GM18909 (cell line): ENCODE data around the gene PKLR.

Experiments
- ATAC-seq: cut with Tn5 transposase; IDR thresholded peaks from one replicate; pipeline ENCODE4 v1.9.1; 2021; ENCODE audit warnings: mild to moderate bottlenecking; ENCODE audit not compliant: unreplicated experiment, poor library complexity

Gene PKLR

DNA sequence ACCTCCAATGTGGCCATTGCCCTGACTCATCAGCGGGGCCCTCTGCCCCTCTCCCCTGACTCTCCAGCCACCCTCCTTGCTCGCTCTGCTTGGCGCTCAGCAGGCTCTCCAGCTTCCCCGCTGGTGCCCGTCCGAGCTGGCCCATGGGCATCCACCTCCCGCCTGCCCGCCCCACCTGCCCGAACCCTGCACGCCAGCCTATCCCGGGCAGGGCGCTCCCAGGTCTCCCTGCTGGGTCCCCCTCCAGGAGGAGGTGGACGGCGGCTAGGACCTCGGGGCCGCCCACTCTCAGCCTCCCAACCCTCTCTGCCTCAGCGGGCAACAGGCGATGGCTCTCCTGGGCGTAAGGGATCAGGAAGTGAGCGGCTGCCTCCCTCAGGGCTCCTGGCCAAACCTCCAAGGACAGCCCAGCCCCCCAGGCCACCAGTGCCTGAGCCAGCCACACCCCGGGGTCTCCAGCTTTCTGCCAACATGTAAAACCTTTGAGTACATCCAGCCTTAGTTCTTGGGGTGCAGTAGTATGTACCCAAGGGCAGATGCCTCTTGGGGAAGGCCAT lies 13.2 kb downstream of the PKLR start:
- ATAC-seq, result no peak

DNA sequence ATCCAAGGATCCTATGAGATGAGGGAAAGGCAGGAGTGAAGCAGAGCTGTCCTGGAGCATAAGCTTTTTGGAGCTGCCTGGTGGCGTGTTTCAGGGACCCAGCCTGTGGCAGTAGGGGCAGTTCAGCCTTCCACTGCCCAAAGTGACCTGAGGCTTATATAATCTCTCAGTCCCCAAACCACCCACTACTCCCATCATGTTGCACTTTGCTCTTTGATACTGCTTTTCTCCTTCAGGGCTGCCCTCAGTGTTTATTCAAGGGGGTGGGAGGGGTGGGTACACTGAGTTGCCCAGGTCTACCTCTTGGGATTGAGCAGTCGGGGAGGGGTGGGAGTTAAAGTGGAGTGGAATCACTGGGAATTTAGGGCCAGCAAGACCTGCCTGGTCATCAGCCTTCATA lies 14.7 kb downstream of the PKLR start:
- ATAC-seq, result no peak

DNA sequence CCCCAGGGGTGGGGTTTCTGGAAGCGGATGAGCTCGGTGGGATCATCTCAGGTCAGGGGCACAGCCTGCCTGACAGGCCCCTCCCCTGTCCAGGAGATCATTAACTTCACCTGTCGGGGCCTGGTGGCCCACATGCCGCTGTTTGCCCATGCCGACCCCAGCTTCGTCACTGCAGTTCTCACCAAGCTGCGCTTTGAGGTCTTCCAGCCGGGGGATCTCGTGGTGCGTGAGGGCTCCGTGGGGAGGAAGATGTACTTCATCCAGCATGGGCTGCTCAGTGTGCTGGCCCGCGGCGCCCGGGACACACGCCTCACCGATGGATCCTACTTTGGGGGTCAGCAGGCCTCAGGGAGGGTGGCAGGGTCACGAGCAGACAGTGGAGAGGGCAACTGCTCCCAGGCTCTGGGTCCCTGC lies 15.6 kb downstream of the PKLR start:
- ATAC-seq, result no peak

DNA sequence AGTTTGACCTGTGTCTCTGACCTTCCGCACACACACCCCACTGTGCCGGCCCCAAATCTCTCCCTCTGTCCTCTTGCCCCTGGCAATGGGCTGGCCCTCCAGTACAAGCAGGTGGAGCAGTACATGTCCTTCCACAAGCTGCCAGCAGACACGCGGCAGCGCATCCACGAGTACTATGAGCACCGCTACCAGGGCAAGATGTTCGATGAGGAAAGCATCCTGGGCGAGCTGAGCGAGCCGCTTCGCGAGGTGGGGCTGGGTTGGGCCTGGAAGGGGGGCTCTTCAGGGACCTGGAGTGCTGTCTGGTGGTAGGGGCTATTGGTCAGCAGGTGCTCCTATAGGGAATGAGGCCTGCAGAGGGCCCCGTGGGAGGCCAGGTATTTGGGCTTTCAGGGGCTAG lies 16.2 kb downstream of the PKLR start:
- no peak for ATAC-seq

DNA sequence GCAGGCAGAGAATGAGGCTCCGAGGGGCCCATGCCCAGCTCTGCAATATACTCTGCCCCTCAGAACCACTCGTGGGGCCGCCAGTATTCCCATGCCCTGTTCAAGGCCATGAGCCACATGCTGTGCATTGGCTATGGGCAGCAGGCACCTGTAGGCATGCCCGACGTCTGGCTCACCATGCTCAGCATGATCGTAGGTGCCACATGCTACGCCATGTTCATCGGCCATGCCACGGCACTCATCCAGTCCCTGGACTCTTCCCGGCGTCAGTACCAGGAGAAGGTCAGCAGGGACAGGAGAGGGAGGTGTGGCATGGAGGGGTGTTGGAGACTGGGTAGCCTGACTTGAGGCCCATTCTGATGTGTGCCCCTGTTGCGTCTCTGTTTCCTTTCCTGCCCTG lies 16.8 kb downstream of the PKLR start:
- no peak for ATAC-seq

DNA sequence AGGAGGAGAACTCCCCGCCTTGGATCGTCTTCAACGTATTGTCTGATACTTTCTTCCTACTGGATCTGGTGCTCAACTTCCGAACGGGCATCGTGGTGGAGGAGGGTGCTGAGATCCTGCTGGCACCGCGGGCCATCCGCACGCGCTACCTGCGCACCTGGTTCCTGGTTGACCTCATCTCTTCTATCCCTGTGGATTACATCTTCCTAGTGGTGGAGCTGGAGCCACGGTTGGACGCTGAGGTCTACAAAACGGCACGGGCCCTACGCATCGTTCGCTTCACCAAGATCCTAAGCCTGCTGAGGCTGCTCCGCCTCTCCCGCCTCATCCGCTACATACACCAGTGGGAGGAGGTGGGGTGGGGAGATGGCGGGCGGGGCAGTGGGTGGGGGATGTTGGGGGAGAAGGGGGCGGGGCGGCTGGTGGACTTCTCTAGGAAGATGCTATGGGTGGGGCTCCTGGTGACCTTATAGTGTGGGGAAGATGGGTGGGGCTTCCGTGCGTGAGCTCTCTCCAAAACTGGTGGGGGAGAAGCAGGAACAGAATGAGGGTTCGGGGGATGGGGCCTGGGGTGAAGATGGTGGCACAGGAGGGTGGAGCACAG lies 18.6 kb downstream of the PKLR start:
- no peak for ATAC-seq

DNA sequence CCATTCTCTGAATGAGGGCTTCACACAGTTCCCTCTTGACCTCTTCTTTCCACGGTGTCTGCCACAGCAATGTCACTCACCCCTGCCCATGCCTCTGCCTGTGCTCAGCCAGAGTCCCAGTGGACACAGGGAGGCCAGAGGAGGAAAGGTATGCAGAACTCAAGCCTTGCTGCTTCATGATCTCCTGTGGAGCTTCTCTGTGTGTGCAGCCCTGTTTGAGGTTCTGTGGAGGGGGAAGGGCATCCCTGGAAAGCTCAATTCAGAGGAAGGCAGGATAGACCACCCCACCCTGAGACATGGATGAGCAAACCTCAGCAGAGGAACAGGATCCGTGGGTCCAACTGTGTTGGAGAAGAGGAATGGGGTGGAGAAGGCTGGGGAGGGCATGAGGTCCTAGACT lies 22.0 kb downstream of the PKLR start:
- ATAC-seq, result no peak

DNA sequence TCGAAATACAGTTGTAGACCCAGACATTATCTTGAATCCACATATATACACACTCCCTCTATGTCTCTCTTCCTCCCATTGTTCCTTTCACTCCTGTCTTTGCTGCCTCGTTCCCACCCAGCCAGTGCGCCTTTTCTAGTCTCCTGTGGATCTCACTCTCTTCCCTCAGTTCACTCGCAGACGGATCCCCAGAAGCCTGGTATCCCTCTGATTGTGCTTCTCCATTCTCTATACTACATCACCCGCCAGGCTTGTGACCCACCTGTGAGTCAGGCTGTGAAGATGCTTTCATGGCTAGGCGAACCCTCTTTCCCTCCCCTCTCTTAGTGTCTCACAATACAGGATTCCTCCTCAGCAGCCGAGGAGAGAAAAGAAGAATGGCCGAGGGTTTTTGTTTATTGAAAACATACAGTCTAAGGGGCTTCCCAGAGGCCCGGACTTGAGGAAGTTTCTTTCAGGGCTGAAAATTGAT lies 22.5 kb downstream of the PKLR start:
- ATAC-seq, result no peak

DNA sequence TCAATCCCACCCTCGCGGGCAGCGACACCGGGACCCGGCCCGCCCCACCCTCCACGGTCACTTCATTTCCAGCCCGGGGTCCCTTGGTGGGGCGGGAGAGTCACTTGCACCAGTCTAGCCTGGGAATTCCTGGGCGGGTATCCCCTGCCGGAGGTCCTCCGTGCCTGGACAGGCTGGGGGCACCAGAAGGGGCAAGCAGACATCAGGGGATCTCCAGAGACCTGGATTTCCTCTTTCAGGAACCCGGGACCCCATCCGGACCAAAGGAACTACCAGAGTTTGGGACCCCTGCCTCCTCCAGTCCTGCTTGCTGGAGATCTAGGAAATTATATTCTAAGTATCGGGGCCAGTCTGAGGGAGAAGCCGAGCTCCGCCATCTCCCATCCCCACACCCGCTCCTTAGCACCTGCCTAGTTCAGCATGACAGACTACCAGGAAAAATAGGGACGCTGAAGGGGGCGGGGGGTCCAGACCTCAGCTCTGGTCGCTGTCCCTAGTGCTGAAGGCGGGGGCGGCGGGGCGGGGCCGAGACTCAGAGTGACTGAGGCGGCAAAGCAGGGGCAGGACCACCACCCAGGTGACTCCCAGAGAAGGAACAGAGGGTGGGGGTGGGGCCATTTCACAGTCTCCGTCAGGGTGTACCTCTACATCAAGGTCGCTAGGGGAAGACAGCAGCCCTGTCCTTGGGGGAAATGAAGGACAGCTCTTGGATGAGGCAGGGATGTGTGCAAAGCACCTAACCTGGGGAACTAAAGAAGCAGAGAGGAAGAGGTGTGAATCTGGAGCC lies 23.1 kb downstream of the PKLR start:
- no peak for ATAC-seq

DNA sequence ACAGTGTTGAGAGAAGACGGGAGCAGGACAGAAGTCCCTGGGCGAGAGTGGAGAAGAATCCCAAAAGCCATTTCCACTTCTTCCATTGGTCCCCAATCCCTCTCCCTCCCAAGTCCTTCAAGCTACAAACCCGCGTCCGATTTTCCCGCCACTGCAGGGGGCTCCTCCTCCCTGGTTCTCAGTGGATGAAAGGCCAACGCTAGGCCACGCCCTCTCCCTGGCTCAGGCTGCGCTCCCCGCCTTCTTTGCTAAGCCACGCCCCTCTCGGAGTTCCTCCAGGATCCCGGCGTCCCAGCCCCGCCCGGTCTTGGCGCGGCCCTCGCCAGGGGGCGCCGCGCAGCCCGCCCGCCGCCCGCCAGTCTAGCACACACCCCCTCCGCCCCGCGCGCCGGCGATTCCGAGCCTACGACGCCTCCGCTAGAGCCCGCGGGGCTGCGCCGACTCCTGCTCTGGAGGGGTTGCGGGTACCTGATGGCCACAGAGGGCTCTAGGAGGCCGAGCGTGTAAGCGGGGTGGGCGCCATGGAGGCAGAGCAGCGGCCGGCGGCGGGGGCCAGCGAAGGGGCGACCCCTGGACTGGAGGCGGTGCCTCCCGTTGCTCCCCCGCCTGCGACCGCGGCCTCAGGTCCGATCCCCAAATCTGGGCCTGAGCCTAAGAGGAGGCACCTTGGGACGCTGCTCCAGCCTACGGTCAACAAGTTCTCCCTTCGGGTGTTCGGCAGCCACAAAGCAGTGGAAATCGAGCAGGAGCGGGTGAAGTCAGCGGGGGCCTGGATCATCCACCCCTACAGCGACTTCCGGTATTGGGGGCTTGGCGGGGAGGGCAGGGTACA lies 24.0 kb downstream of the PKLR start, which contains the start of gene HCN3:
TSS of gene HCN3 (plus strand) at position 394 of the 832 bp plus-strand sequence. CDS start at position 522, 128 bp downstream.
- ATAC-seq, result peak; percentile 64

DNA sequence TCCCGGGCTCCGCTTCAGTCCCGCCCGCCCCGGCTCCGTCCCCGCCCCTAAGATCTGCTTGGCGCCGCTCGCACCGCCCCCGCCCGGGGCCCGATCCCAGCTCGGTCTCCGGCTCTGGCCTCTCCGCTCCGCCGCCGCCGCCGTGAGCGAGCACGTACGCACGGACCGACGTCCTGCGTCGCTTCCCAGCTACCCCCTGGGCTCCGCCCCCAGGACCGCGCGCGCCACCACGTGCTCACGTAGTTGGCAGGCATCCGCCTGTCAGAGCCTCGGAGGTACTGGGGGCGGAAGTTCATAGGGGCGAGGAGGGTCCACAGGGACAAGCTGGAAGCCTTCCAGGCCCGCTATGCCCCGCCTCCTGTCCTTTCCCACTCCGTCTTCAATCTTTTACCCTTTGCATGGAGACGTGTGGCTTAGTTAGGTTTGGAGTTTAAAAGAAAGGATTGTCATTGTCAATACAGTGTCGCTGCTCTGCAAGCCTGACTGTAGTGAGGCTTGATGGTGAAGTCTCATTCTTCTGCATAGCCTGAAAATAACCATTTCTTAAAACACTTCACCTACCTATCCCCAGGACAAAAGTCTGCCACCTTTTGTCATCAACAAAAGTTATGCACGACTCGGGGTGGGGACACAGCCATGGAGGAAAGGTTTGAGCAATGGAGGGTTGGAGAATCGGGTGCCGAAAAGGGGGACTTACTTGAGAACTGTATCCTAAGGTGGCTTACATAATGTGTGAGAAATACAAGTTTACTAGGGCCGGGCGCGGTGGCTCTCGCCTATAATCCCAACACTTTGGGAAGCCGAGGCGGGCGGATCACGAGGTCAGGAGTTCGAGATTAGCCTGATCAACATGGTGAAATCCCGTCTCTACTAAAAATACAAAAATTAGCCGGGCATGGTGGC lies 27.6 kb downstream of the PKLR start, which contains the start of gene CLK2:
TSS of gene CLK2 (minus strand) at position 162 of the 903 bp plus-strand sequence. CDS start 2,527 bp downstream, outside the sequence.
- peak; percentile 79 for ATAC-seq

DNA sequence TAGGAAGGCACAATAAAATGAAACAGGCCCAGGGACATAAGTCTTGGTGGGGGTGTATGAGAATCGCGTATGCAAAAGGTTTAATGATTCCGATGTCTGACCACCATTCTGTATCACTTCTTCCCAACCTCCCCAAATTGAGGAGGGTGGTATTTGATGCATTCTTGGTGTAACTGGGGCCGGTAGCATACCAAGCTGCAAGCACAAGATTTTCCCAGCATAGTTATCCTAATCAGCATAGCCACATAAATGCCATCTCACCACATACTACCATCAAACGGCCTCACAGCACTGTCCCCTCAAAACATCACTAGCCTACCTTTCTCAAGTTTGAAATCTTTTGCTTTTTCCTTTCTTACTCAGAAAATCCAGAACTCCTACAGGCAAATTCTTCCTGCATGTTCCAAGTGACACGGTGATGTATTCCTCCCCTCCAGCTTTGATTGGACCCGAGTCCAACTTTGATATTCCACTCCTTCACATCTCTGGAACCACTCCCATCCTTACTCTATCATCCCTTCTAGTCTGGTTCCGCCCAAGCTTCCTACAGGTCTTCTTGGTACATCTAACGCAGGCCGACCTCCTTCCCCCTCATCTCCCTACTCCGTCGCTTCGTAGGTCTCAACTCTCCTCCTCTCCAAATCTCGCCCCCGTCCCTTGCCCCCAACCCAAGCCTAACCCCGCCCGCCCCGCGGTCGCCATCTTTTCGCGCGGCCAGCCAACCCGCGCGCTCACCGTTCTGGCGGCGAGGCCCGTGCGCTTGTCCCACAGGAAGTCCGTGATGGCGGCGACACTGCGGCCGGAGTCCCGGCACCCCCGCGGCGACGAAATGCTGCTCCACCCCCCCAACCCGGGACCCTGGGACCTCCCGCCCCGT lies 28.5 kb downstream of the PKLR start:
- peak; percentile 30 for ATAC-seq

DNA sequence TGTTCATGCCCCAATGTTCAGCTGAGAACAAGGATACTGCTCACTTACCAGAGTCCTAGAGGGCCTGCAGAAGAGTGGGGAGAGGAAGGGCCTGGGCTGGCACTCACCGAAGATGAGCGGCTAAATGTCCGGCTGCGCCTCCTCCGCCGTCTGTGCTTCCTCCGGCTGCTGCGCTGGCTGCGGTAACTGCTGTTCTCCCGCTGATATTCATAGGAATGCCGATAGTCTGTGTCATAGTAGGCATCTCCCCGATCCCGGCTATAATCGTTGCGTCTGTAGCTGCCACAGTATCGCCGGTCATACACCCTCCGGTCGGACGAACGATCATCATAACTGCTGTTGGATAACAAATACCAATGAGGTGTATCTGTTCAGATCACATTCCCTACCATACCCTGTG lies 31.9 kb downstream of the PKLR start:
- no peak for ATAC-seq

DNA sequence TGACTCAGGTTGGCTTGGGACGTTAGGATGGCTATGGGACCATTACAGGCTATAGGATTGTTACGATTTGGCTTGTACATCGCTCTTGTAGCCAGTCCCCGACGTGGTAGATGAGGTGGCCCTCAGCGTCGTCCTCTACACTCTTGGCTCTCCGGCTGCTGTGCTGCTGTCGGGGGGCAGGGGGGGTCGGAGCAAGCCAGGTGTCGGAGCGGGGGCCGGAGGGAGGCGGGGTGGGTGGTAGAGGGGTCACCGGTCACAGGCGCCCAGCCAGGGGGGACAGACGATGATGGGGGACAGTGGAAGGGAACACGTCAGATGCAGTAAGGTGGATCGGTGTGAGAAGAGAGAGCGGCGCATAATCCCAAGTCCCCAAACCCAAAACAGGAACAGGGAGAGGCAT lies 32.6 kb downstream of the PKLR start:
- ATAC-seq, result no peak

DNA sequence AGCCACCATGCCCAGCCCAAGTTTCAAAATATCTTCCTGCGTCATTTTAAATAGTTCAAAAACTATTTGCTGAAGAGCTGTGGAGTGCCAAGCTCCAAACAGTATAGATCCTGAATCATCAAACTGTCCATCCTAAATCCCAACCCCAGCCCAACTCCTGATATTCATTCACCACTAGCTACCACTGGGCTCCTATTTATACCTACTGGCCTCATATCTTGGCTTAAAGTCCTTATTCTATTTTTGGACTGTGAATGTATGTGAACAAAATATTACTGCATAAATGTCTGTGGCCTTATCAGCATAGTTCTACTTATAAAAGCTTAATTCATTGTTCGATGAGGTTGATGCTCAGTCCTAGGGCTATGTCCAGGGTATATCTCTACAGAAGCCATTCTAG lies 33.9 kb downstream of the PKLR start:
- no peak for ATAC-seq

DNA sequence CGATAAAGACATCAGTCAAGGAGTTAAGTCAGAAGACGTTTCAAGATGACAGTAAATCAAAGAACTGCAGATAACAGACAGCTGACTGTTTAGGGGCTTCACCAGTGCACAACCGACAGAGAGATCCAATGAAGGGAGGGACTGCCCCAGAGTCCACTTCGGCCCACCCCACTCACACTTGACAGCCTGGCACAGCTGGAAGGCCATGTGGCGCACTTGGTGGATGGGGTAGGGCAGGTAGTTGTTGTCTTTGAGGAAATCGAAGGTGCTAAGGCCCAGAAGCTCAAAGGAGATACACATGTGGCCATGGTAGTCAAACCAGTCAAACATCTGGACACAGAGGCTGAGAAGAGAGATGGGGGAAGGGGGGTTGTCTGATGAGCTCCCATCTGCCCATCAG lies 34.7 kb downstream of the PKLR start:
- no peak for ATAC-seq

DNA sequence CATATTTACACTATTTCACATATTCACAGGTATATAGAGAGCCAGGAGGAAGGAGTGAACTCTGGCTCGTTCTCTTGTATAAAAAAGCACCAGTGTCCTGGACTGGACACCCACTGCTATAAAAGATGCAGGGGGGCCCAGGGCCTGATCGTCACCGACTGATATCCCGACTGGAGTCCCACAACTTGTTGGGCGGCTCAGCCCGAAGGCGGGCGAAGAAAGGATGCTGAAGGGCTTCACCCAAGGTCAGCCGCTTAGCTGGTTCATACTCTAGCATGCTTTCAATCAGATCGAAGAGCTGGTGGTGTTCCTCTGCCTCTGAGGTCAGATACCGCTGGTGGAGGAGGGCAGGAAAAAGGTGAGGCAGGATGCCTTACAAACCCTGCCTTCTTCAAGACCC lies 38.2 kb downstream of the PKLR start:
- no peak for ATAC-seq

DNA sequence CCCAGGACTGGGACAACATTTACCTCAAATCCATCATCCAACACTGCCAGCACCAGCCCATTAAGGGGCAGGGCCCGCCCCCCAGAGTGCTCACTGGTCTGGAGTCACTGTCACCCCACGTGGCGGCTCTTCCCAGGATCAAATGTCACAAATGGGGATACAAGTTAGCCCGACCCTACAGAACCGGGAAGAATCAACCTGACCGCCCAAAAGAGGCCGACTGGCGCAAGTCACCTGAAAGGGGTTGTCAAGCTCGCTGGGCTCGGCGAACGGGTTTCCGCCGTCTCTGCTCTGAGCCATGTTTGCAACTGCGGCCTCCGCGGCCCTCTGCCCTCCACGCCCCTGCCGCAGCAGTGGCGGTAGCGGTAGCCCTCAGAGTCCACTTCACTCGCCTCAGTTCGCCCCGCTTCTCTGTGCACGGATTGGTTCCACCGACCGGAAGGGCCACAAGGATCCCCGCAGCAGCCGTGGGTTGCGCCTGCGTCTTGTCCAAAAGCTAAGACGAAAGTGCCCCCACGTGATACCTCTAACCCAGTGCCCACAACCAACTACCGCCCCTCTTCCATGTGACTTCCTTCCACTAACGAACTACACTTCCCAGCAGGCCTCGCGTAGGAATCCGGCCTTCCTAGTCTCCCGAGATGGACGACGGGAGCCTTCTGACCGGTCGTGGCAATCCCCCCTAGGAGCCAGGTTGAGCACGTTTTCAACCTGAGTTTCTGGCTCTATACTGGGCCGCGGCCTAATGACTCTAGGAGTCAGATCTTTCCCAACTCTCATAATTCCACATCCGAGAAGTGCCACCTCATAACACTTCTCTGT lies 39.2 kb downstream of the PKLR start, which contains the start of gene SCAMP3:
TSS of gene SCAMP3 (minus strand) at position 509 of the 822 bp plus-strand sequence. CDS start at position 300, 209 bp downstream.
- peak; percentile 86 for ATAC-seq
